Measurements from ENCODE around the gene DDX39A.

Gene DDX39A

DNA sequence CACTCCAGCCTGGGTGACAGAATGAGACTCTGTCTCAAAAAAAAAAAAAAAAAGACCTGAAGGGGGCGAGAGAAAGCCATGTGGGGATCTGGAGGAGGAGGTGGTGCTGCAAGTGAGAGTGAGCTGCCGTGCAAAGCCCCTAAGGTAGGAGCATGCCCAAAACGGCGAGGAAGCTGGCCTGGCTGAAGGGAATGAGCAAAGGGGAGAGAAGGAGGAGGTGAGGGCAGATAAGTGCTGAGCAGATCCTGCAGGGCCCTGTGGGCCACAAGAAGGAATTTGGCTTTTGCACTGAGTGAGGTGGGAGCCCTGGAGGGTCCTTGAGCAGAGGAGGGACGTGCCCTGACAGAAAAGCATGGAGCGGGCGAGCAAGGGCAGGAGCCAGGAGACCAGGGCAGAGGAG lies 57.3 kb downstream of the DDX39A start:
- Histone ChIP-seq H3K79me1 (replicated peaks; ENCODE audit: low read length, poor library complexity, severe bottlenecking) (no peaks in the 10 kb centered on the region), H3K27me3 (ENCODE audit: control insufficient read depth in 1 of 2, insufficient read depth in 1 of 2, low read length in 2 of 2) (no peaks in the 10 kb centered on the region), H3K4ac (ENCODE audit: low read depth in 1 of 2, low read length in 2 of 2) (no peak overlapping the region), H3K4me1 (ENCODE audit: control insufficient read depth, insufficient read depth, low read depth, low read length) (peaks cover 15% of the 10 kb centered on the region), H2BK15ac (ENCODE audit: low read depth, poor library complexity, severe bottlenecking) (no peak overlapping the region), H4K91ac (ENCODE audit: low read length) (no peak overlapping the region), H3K4me2 (ENCODE audit: low read length, poor library complexity, severe bottlenecking) (no peak overlapping the region), H2BK5ac (ENCODE audit: low read depth, low read length, poor library complexity, severe bottlenecking) (no peak overlapping the region), H2BK120ac (ENCODE audit: low read depth, low read length) (no peak overlapping the region), H3K27ac (ENCODE audit: low read length, poor library complexity, severe bottlenecking) (no peak overlapping the region), H3K4me3 (ENCODE audit: insufficient read depth in 1 of 2, low read depth in 1 of 2, low read length in 2 of 2) (no peak overlapping the region), H2AK5ac (ENCODE audit: low read length, severe bottlenecking) (no peak overlapping the region), H3K23ac (ENCODE audit: low read length in 2 of 2) (no peak overlapping the region), H4K8ac (ENCODE audit: low read length) (no peak overlapping the region), H2AFZ (ENCODE audit: low read depth, low read length) (no peak overlapping the region), H3K14ac (ENCODE audit: low read length in 2 of 2) (no peak overlapping the region), H3K18ac (ENCODE audit: low read depth in 1 of 2, low read length in 2 of 2) (no peak overlapping the region), H3K36me3 (ENCODE audit: control insufficient read depth in 1 of 2, insufficient read depth in 2 of 2, low read depth in 1 of 2, low read length in 2 of 2) (no peaks in the 10 kb centered on the region), H2BK12ac (ENCODE audit: low read length in 2 of 2) (no peak overlapping the region), H3K9ac (ENCODE audit: low read length) (no peak overlapping the region), H3K9me3 (ENCODE audit: control insufficient read depth, low read length) (no peaks in the 10 kb centered on the region)
- DNase-seq, result no peak
- 61% methylated on average over 7 of the region's 7 CpGs for WGBS
